ENCODE measurements around the gene PLIN3. TPM values are rescaled to one million over a fixed set of nuclear protein-coding genes. Genes with fewer than 3 reads are reported as not detected.

Gene PLIN3
- total RNA-seq, 1 donor from 2014 or later, result 75.1 TPM

Other genes starting within 250 kb of the PLIN3 start
- 68.8 and 83.8 TPM in 2 replicates for gene TNFAIP8L1, start 228.2 kb downstream of the PLIN3 start, total RNA-seq
- 148 and 176 TPM in 2 replicates for gene MYDGF, start 197.3 kb downstream of the PLIN3 start, total RNA-seq
- gene DPP9, start 143.8 kb downstream of the PLIN3 start, total RNA-seq, result 13.0 and 20.6 TPM in 2 replicates
- 11.6 and 16.9 TPM in 2 replicates for gene FEM1A, start 75.9 kb downstream of the PLIN3 start, total RNA-seq
- 2.3 and 4.4 TPM in 2 replicates for gene TICAM1, start 36.0 kb downstream of the PLIN3 start, total RNA-seq
- under 0.01 TPM in 1 of 2 replicates, not detected in the other for gene ARRDC5, start 35.2 kb upstream of the PLIN3 start, total RNA-seq
- gene UHRF1, start 41.8 kb upstream of the PLIN3 start, total RNA-seq, result 18.3 and 27.1 TPM in 2 replicates
- gene KDM4B, start 101.4 kb upstream of the PLIN3 start, total RNA-seq, result 9.5 and 13.7 TPM in 2 replicates